ENCODE results near the gene SPEF1. TPM values are rescaled to one million over a fixed set of nuclear protein-coding genes. Genes with fewer than 3 reads are reported as not detected.

Gene SPEF1
- total and polyA plus RNA-seq, 2 of the 13 experiments (the other 11 are each of a cell fraction or from before 2014, with no cell fraction given): 0.11 to 0.27 TPM

GRCh38 chr20:3763671-3764601 is 17.3 kb downstream of the SPEF1 start (continued):
- no peak for TF ChIP-seq ZNF318 (CRISPR knock-in tag; IDR thresholded peaks at IDR 0.05)
- no peak for TF ChIP-seq NFYC (CRISPR knock-in tag; IDR thresholded peaks at IDR 0.05)
- TF ChIP-seq ZBTB7A (CRISPR knock-in tag; IDR thresholded peaks at IDR 0.05): no peak
- no peak for TF ChIP-seq HMG20A (CRISPR knock-in tag; IDR thresholded peaks at IDR 0.05; ENCODE audit: borderline replicate concordance)
- TF ChIP-seq KMT2B (CRISPR knock-in tag; IDR thresholded peaks at IDR 0.05): no peak
- no peak for TF ChIP-seq ZNF496 (CRISPR knock-in tag; IDR thresholded peaks at IDR 0.05; ENCODE audit: insufficient replicate concordance)
- no peak for TF ChIP-seq ZNF407 (CRISPR knock-in tag; IDR thresholded peaks at IDR 0.05; ENCODE audit: not compliant biosample characterization)
- no peak for TF ChIP-seq ZNF703 (CRISPR knock-in tag; IDR thresholded peaks at IDR 0.05; ENCODE audit: borderline replicate concordance)
